ENCODE data around the gene CLEC16A. TPM values are rescaled to one million over a fixed set of nuclear protein-coding genes. Genes with fewer than 3 reads are reported as not detected.

The CLEC16A gene
- total and polyA plus RNA-seq, 9 of the 15 experiments (the other 6 are each of a cell fraction or from before 2014, with no cell fraction given) = 1.00 to 22.3 (median 10.0) TPM

GRCh38 chr16:11128211-11129141 lies 184.1 kb downstream of the CLEC16A start (continued):
- TF ChIP-seq MTA3 (IDR thresholded peaks at IDR 0.05; ENCODE audit: borderline replicate concordance) (no peak), ARID4B (CRISPR knock-in tag; IDR thresholded peaks at IDR 0.05) (no peak), ELF1 (tag; IDR thresholded peaks at IDR 0.05) (no peak), TRIM28 (IDR thresholded peaks at IDR 0.05) (no peak), KLF10 (CRISPR knock-in tag; IDR thresholded peaks at IDR 0.05) (no peak), SMAD3 (CRISPR knock-in tag; conservative IDR thresholded peaks at IDR 0.05) (no peak), ZSCAN32 (CRISPR knock-in tag; IDR thresholded peaks at IDR 0.05) (peak; percentile 41; the same call in 1 of the 2 replicates), ASH1L (IDR thresholded peaks at IDR 0.05; ENCODE audit: borderline replicate concordance, low read depth, partially characterized antibody) (no peak), CUX1 (CRISPR knock-in tag; IDR thresholded peaks at IDR 0.05) (no peak), CHD2 (IDR thresholded peaks at IDR 0.05; ENCODE audit: low read depth, low read length) (no peak), ARID3A (IDR thresholded peaks at IDR 0.05; ENCODE audit: borderline replicate concordance, low read depth, low read length) (no peak), NR2C2 (CRISPR knock-in tag; IDR thresholded peaks at IDR 0.05) (no peak), NR2C2 (tag; IDR thresholded peaks at IDR 0.05) (0 out of 2 replicates have a peak, but pooled peaks have one; percentile 41), MEF2A (IDR thresholded peaks at IDR 0.05; ENCODE audit: control insufficient read depth, low read depth, low read length) (no peak), POLR3G (IDR thresholded peaks at IDR 0.05; ENCODE audit: extremely low read depth, insufficient read length, insufficient replicate concordance) (no peak), STAG1 (CRISPR knock-in tag; IDR thresholded peaks at IDR 0.05; ENCODE audit: borderline replicate concordance) (no peak)

Measured in K562 (cell line).